GM18499 (cell line): ENCODE measurements around the gene NTN1.

ENCODE experiments used
- ATAC-seq: cut with Tn5 transposase; IDR thresholded peaks from one replicate; pipeline ENCODE4 v1.9.1; 2021; ENCODE audit warnings: moderate number of reproducible peaks; ENCODE audit not compliant: insufficient read depth, unreplicated experiment

The NTN1 gene

DNA sequence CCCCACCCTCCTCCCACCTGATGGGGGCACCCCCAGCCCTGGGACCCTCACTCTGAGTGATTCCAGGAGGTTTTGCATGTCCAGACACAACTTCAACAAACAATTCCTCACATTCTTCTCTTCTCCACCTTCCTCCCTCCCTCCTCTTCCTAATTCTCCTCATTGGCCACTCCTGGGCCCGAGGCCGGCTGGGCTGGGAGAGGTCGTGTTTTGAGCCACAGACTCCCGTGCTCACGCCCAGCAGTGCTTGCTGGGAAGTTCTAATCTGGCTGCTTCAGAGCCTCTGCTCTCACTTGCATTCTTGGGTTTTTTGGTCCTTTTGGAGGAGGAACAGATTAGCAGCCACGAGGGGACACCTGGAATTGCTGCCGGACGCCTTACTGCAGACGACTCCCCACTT, 157.0 kb downstream of the NTN1 start:
- no peak for ATAC-seq

DNA sequence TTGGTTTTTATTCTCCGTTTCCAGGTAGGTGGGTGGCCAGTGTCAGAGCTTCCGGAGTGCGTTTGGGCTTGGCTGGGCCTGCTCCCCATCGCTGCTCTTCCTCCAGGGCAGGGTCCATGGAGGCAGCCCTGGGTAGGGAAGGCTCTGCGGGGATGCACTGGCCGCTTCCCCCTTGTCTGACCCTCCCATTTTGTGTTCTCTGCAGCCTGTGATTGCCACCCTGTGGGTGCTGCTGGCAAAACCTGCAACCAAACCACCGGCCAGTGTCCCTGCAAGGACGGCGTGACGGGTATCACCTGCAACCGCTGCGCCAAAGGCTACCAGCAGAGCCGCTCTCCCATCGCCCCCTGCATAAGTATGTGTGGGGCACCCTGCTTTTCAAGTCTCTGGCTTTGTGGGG, 158.3 kb downstream of the NTN1 start:
- ATAC-seq = no peak

- no peak for ATAC-seq
Observed at GRCh38 chr17:9181640-9182039, 160.3 kb downstream of the NTN1 start.

DNA sequence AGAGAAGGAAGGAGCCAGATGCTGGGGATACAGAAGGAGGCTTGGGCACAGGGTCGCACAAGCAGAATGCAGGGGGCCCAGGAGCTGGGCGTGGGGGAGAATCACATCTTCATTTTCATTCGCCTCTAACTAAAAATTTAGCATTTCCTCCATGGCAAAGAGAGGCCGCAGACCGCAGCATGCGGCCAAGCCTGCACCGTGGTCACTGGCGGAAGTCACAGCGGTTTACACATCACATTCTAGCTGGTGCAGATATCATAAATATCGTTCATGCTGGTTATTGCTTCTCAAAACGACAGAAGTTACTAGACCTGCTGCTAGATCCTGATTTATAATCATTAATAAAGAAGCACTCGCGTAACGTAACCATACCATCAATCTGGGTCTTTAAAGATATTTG, 162.0 kb downstream of the NTN1 start:
- no peak for ATAC-seq

GRCh38 chr17:9185142-9185541, 163.8 kb downstream of the NTN1 start:
- no peak for ATAC-seq

DNA sequence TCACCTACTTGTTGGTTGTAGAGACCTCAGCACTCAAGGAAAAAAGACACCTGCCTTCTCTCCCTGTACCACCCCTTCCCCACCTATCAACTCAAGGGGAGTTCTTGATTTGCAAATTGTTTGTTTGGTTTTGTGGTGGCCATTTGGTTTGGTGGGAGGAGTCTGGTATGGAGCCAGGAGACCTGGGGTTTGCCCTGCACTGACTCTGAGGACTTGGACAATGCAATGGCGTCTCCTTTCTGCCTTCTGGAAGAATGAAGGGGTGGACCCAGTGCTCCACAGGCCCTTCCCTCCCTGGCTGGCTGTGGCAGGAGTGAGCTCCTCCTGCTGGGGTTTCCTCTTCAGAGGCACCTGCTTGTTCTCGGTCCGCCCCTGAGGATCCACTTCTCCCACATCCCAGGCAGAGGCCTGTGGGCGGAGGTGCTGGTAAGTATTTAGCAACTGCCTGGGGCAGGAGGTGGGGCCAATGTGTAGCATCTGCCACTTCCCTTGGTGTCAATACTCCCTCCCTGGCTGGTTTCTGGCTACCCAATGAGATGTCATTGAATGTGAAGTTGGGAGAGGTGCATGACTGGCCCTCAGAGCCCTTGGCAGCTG, 164.5 kb downstream of the NTN1 start:
- ATAC-seq = no peak

DNA sequence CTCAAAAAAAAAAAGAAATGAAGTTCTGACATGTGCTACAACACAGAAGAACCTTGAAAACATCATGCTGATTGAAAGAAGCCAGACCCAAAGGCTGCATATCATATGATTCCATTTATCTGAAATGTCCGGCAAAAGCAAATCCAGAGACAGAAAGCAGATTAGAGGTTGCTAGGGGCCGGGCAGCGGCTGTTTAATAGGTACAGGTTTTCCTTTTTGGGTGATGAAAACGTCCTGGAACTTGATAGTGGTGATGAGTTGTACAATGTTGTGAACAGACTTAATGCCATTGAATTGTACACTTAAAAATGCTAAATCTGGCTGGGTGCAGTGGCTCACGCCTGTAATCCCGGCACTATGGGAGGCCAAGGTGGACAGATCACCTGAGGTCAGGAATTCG, 166.5 kb downstream of the NTN1 start:
- ATAC-seq = no peak

- ATAC-seq = no peak
Observed at GRCh38 chr17:9188367-9188766, 167.1 kb downstream of the NTN1 start.

DNA sequence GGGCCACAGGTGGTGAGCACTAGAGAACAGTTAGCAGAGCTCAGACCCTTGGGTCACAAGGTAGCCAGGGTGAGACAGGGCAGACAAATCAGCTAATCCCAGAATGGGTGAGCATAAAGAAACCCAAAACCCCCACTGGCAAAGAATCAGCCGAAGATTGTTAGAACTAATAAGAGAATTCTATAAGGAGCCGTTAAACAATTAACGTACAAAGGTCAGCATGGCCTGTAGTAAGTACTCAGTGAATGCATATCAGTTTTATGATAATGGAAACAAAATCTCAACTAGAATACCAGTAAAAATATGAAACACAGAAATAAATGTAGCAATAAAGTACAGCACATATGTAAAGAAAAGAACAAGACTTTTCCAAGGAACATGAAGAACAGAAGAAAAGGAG, 168.6 kb downstream of the NTN1 start:
- no peak for ATAC-seq

DNA sequence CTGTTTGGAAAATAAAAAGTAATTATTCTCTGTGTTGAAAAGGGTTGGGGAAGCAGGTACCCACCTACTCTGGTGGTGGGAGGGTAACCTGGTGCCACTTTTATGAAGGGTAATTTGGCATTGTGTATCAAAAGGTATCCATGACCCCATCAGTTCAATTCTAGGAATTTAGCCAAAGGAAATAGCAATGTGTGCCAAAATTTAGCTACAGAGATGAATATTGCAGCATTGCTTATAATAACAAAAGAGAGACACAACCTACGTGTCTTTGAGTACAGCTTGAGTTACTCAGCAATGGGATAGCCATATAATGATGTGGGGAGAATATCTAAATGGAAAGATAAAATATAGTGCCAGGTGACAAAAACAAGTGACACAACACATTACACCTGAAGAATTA, 170.7 kb downstream of the NTN1 start:
- no peak for ATAC-seq

- no peak for ATAC-seq
Observed at GRCh38 chr17:9195411-9195810, 174.1 kb downstream of the NTN1 start.

DNA sequence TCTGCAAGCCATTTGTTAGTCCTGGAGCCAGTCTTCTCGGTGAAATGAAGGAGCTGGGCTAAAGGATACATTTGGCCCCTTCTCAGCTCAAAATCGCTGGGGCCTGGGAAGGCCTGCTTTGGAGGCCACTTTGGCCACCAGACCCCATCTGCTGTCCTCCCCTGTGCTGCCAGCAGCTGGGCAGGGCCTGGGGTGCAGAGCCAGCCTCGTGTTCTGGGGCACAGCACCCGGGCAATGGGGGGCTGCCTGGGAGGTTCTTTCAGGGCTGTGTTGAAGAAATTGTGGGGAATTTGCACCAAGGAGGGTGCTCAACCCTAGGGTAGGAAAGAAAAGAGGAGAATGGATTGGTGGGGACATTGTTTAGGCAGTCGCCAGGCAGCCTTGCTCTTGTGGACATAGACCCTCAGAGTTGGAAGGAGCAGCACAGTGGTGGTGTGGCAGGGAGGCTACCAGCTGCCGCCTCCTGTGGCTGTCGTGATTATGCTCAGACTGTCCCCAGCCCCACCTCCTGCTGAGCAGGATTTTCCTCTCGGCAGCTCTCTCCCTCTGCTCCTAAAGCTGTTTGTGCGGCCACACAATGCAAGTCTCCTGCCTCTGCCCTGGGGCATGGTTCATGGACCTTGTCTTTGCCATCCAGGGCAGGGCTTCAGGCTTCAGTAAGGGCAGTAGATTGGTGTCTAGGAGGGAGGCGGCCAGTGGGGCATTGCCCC, 174.8 kb downstream of the NTN1 start:
- no peak for ATAC-seq

DNA sequence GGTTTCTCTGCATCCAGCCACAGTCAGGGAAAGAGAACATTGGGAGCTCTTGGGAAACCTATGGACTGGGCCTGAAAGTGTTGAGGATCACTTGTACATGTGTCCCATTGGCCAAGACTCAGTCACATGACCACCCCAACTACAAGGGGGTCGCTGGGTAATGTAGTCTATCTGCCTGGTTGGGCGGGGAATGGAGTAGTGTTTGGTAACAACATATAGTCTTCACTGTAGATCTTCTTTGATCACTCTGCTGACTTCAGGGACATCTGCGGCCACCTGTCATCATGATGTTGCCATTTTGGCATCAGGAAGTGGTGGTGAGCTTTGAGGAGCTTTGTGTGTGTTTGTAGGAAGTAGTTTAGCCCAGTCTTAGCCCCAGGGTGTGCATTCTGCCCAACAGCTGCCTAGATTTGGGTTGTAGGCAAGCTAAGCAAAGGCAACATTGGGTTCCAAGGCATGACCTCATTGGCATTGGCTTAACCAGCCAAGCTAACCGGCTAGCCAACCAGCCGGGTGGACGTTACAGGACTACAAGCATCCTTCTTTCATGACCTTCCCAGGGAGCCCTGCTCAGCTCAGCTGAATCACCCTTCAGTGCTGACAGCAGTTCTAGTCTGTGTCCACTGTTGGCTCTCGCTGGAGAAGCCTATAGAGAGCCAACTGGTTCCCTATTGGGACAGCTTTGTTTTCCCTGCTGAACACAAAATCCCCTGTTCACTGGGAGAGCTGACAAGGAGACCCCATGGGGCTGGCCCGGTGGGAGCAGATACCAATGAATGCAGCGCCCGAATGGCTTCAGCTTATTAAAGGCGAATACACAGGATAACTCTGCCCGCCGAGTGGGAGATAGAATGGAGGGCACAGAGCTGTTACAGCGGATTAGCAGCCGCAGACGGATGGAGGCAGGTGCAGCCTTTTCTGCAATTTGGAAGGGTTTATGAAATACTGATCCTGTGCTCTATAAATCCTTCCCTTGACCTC, 178.6 kb downstream of the NTN1 start:
- no peak for ATAC-seq

GRCh38 chr17:9200699-9201359, 179.5 kb downstream of the NTN1 start:
- ATAC-seq = no peak

DNA sequence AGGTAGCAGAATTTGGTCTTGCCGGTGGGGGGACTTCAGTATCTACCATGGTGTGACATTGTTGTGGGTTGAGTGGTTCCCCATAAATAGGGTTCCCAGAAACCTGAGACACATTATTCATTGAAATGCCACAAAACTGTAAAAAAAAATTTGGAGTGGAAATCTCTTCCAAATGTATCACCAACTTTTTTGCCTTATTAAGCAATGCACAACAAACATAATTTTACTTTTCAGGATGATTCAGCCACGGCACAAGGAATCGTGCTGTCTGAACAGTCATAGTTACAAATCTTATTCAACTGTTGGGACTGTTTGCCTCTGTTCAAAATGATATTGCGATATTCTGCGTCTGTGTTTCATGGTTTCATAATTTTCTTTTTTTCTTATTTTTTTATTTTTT, 181.2 kb downstream of the NTN1 start:
- no peak for ATAC-seq

- ATAC-seq = no peak
Observed at GRCh38 chr17:9203771-9204425, 182.6 kb downstream of the NTN1 start.

GRCh38 chr17:9204637-9205329, 183.5 kb downstream of the NTN1 start:
- no peak for ATAC-seq

GRCh38 chr17:9205520-9206409, 184.5 kb downstream of the NTN1 start:
- ATAC-seq = no peak

GRCh38 chr17:9206410-9206703, 185.0 kb downstream of the NTN1 start:
- ATAC-seq = no peak
